ENCODE measurements around the gene BCAS3.

DNA sequence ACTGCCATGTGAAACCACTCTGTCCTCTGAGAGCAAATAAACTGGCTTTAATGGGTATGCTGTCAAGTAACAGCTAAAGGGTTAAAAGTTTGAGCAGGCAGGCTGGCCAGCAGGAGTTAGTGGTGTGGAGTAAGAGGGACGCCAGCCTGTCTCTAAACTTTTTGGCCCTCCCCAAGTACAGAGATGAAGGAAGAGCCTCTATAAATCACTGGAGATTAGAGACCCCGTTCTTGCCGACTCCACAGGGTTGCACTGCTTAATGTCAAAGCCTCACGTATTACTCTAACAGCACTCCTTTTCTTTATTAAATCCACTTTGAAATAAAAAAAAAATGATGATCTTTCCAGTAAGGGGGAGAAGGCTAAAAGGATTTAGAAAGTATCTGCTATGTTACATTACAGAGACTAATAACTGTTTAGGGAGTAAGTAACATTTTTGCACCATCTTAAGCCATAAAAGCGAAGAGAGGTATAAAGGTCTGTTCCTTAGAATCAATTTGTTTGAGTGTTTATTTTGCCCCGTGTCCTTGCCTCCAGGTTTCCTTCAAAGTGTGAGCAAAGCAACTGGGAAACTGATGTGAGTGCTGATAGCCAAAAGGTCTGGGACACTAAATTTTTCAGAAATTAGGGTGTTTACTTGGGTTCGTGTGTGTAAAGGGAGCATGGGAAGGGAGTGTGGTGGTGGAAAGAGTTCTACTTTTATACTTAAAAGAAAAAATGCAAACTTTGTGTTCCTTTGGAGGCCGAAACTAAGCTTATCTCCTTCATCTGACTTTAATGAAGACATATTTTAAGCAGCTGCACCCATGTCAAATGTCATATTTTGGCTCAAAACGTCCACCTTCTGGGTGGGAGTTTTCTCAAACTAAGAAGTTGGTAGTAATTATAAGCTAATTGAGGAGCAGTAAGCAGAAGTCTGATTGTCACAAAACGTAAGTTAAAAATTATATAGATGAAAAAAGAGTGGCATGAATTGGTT is 612.0 kb downstream of the BCAS3 start:
- no peak for TF ChIP-seq POLR2A (IDR thresholded peaks at IDR 0.05; ENCODE audit: low read length)
- no peak for TF ChIP-seq GATA1 (IDR thresholded peaks at IDR 0.05; ENCODE audit: low read depth, low read length)

Data from erythroblast (primary cell).